Measurements from ENCODE around the gene KCTD2. TPM values are rescaled to one million over a fixed set of nuclear protein-coding genes. Genes with fewer than 3 reads are reported as not detected.
A peak's percentile ranks its signal among the peaks of the same experiment; 100 is the strongest.

Gene KCTD2
- total and polyA plus RNA-seq, 2 of the 13 experiments (the other 11 are each of a cell fraction or from before 2014, with no cell fraction given): 28.3 to 32.6 TPM

- 27% methylated on average over 19 of the region's 30 CpGs for WGBS (ENCODE audit: low lambda C conversion rate)
- no peak overlapping the region for H2AFZ ChIP-seq (ENCODE audit: low read length)
- DNase-seq (ENCODE audit: low spot score) (peak; percentile 76), ATAC-seq (peak; percentile 72), FAIRE-seq (no peak)
- H3K9ac ChIP-seq (ENCODE audit: insufficient read depth, low read depth, low read length): peak overlapping the region; percentile 35; the same call in 1 of the 2 replicates
- H3K4me2 ChIP-seq (ENCODE audit: low read depth, low read length): peak overlapping the region; percentile 79
- BruUV-seq (replicated peaks): no TSS peak
- CTCF ChIA-PET (ENCODE audit: low intra/inter-chr PET ratio, low total read pairs): no interaction called here
- no peaks in the 10 kb centered on the region for H3K79me2 ChIP-seq (ENCODE audit: insufficient read depth, low read length)
- no peaks in the 10 kb centered on the region for H3K36me3 ChIP-seq (replicated peaks in 1 of 2; ENCODE audit: control insufficient read depth in 1 of 2, insufficient read depth in 2 of 2, low read length in 2 of 2)
- no peaks in the 10 kb centered on the region for H3K9me3 ChIP-seq (ENCODE audit: low read length)
- in situ Hi-C loops (cut with HindIII; ENCODE audit: extremely low pct_ligation_motif_present, low pct_unique_long_range_greater_than_20kb): no loop called here
- H3K27me3 ChIP-seq (ENCODE audit: control insufficient read depth in 1 of 2, insufficient read depth in 2 of 2, low read length in 2 of 2): peaks cover 0 to 31% of the 10 kb centered on the region in 2 experiments; a peak in 3 of 5 replicates
- intact Hi-C loops (cut with micrococcal nuclease; ENCODE audit: unreplicated experiment): no loop called here
- POLR2A ChIA-PET: interaction anchor here (0.6 to 3.6 kb wide), 22 partner anchors 9 to 327 kb away, joined by 3 to 19 read pairs (median 4); partner anchors contain the start of genes ARMC7, ATP5PD, FDXR and KCTD2
- H3K4me1 ChIP-seq (ENCODE audit: insufficient read depth, low read length): peaks cover 92% of the 10 kb centered on the region
- H3K4me3 ChIP-seq (replicated peaks in 1 of 3; ENCODE audit: insufficient read depth in 1 of 3, low read depth in 2 of 3, low read length in 3 of 3): peak overlapping the region in 2 of 3 experiments; percentile 46 to 66; a peak in 5 of 6 replicates
- no peak overlapping the region for H3K27ac ChIP-seq (ENCODE audit: extremely low read length, insufficient read depth, low read length)
- H4K20me1 ChIP-seq (ENCODE audit: insufficient read depth, low read length): no peaks in the 10 kb centered on the region
- TF ChIP-seq MAFK (conservative IDR thresholded peaks at IDR 0.05 in 1 of 2, IDR thresholded peaks at IDR 0.05 in 1 of 2; ENCODE audit: low read length in 2 of 2) (no peak), ATF1 (CRISPR knock-in tag; IDR thresholded peaks at IDR 0.05) (no peak), BCL3 (CRISPR knock-in tag; IDR thresholded peaks at IDR 0.05) (peak; percentile 16; the same call in 1 of the 2 replicates), HNF1A (IDR thresholded peaks at IDR 0.05; ENCODE audit: low read depth) (no peak), HNF1A (CRISPR knock-in tag; IDR thresholded peaks at IDR 0.05; ENCODE audit: borderline replicate concordance) (peak; percentile 38; the same call in 1 of the 2 replicates), ZBTB34 (CRISPR knock-in tag; IDR thresholded peaks at IDR 0.05) (no peak), TAF15 (IDR thresholded peaks at IDR 0.05; ENCODE audit: low read depth, low read length, poor library complexity, severe bottlenecking) (no peak), YY1 (IDR thresholded peaks at IDR 0.05; ENCODE audit: insufficient read depth, insufficient replicate concordance, low read depth, low read length) (peak; percentile 18), NR2F6 (IDR thresholded peaks at IDR 0.05) (peak; percentile 88), NR2F6 (CRISPR knock-in tag; IDR thresholded peaks at IDR 0.05) (peak; percentile 96), POLR2A (IDR thresholded peaks at IDR 0.05; ENCODE audit: insufficient read depth in 1 of 2, low read depth in 2 of 2, low read length in 2 of 2) (no peak), RXRB (CRISPR knock-in tag; IDR thresholded peaks at IDR 0.05; ENCODE audit: borderline replicate concordance) (peak; percentile 94), ZNF441 (CRISPR knock-in tag; IDR thresholded peaks at IDR 0.05; ENCODE audit: borderline replicate concordance) (peak; percentile 54; the same call in 1 of the 2 replicates), KDM5A (IDR thresholded peaks at IDR 0.05; ENCODE audit: borderline replicate concordance, low read length) (no peak), ZNF264 (CRISPR knock-in tag; IDR thresholded peaks at IDR 0.05) (peak; percentile 36; the same call in 1 of the 2 replicates), ZNF296 (CRISPR knock-in tag; conservative IDR thresholded peaks at IDR 0.05) (no peak), MTF1 (CRISPR knock-in tag; IDR thresholded peaks at IDR 0.05) (no peak), IKZF4 (CRISPR knock-in tag; IDR thresholded peaks at IDR 0.05; ENCODE audit: borderline replicate concordance, low read depth, not compliant biosample characterization) (no peak)
These were observed 30.1 kb downstream of the KCTD2 start for GRCh38 chr17:75077072-75077495.

Data from HepG2 (cell line).